Coronary artery (tissue), 2 donors: ENCODE results near the gene LSP1.

ENCODE experiments used
- DNase-seq: peaks from one replicate; pipeline ENCODE4 v3.0.0-alpha.2; 2017; ENCODE audit warnings: low spot score
- H3K27ac ChIP-seq, 2 donors: fragments of 200-600 bp; sonication (generic); one replicate each; pipeline ENCODE4 v1.5.1; 2016 to 2019
- H3K4me3 ChIP-seq: fragments of 200-600 bp; sonication (generic); 2 replicates; pipeline ENCODE4 v1.5.1; 2016; ENCODE audit warnings: mild to moderate bottlenecking, moderate library complexity
- TF ChIP-seq, protein P1 (sequence below): fragments of 200-600 bp; sonication (generic); IDR thresholded peaks from one replicate; pipeline ENCODE4 v1.5.1; 2019; ENCODE audit warnings: antibody characterized with exemption

LSP1 gene

DNA sequence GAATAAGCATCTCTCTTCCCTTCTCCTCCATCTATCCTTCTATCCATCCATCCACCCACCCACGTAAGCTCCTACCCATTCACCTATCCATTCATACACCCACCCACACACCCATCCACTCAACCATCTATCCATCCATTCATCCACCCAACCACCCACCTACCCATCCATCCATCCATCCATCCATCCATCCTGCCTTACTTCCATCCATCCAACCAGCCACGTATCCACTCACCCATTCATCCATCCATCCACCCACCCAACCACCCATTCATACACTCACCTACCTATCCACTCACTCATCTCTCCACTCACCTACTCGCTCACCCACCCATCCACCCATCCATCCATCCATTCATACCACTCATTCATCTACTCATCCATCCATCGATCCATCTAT lies 79.8 kb downstream of the LSP1 start:
- no peak for DNase-seq
- Histone ChIP-seq H3K27ac (peak overlapping the region in 1 of 2 donors; percentile 41), H3K4me3 (no peak overlapping the region)
- TF ChIP-seq, protein P1, sequence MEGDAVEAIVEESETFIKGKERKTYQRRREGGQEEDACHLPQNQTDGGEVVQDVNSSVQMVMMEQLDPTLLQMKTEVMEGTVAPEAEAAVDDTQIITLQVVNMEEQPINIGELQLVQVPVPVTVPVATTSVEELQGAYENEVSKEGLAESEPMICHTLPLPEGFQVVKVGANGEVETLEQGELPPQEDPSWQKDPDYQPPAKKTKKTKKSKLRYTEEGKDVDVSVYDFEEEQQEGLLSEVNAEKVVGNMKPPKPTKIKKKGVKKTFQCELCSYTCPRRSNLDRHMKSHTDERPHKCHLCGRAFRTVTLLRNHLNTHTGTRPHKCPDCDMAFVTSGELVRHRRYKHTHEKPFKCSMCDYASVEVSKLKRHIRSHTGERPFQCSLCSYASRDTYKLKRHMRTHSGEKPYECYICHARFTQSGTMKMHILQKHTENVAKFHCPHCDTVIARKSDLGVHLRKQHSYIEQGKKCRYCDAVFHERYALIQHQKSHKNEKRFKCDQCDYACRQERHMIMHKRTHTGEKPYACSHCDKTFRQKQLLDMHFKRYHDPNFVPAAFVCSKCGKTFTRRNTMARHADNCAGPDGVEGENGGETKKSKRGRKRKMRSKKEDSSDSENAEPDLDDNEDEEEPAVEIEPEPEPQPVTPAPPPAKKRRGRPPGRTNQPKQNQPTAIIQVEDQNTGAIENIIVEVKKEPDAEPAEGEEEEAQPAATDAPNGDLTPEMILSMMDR: no peak

DNA sequence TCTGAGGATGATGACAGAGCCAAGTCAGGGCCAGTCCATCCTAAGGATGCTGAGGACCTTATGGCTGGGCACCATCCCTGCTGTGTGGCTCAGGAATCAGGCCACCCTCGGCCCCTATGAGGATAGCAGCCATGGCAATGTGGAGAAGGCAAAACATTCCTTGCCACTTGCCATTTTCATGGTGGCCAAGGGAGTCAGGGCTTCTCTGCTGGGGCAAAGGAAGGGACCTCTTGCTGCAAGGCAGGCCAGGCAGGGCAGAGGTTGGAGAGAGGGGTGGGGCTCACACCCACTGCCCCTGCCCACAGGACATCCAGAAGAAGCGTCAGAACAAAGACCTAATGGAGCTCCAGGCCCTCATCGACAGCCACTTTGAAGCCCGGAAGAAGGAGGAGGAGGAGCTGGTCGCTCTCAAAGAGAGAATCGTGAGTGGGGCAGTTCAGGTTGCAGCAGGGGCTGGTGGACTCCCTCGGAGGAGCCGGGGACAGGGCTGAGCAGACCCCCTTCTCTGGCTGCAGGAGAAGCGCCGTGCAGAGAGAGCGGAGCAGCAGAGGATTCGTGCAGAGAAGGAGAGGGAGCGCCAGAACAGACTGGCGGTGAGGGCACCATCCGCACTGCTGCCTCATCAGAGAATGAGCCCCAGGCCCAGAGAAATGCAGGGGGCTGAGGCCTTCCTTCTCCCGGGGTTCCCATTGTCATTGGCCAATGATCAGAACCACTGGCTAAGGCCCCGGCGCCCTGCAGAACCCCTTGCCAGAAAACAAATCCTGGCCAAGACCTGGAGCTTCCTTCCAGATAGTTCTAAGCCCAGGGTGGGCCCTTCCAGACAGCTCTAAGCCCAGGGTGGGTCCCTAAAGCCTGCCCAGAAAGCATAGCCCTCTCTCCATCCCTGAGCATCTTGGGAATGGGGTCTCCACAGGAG lies 80.8 kb downstream of the LSP1 start:
- H3K4me3 ChIP-seq: no peak overlapping the region
- TF ChIP-seq, protein P1: no peak
- no peak for DNase-seq
- no peak overlapping the region for H3K27ac ChIP-seq

DNA sequence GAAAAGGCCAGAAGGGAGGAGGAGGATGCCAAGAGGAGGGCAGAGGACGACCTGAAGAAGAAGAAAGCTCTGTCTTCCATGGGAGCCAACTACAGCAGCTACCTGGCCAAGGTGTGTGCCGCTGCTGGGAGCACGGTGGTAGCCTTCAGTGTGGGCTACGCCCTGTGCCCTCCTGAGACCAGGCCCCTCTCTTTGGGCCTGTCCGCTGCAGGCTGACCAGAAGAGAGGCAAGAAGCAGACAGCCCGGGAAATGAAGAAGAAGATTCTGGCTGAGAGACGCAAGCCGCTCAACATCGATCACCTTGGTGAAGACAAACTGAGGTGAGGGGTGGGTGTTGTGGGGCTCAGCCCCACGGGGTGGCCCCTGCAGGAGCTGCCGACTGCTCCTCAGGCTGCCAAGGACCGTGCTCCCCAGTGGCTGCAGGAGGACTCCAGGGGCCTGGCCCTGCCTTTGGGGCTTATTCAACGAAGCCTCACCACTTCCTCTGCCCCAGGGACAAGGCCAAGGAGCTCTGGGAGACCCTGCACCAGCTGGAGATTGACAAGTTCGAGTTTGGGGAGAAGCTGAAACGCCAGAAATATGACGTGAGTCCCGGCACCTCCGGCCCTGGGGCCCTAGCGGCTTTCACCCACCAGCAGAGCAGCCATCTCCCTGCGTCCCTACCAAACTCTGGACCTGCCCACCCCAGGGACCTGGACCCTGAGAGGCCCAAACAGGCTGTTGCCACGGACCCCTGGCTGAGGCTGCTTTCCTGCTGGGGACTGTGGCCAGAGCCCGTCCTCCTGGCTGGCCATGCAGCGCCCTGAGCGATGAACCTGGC lies 81.7 kb downstream of the LSP1 start:
- H3K4me3 ChIP-seq: no peak overlapping the region
- no peak overlapping the region for H3K27ac ChIP-seq
- TF ChIP-seq, protein P1: no peak
- DNase-seq: no peak

DNA sequence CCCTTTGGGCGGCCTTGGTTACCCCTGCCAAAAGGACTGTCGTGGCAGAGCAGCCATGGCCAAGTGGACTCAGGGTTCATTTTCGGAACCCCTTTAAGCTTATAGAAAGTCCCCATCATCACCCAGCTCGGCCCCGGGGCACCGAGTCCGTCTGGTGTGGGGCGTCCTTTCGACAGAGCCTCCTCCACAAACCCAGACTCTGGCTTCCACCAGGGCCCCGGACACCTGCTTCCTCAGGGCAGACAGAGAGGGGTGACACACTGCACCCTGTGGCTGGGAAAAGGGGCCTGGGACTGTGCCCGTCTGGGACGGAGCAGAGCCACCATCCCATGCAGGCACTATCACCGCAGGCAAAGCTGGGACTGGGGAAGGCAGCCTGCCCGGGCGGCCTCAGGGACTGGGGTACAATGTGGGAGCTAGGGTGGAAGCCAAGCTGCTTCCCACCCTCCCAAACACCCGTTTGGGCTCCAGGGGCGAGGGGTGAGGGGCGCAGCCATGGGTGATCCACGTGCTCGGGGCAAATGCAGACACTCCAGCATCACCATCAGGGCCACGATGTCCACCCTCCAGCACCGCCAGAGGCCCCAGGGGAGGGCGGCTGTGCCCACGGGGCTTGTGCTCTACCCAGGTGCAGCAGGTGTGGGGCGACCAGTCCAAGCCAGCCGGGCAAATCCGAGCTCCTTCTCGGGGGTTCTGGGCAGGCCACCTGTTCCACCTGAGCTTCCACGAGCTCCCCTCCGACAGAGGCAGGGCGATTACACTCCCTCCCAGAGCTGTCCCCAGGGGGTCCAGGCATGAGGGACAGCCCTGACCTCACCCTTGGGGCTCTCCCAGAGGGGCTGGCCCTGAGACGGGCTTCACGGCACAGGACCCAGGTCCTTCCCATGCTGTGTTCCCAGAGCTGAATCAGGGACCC lies 82.5 kb downstream of the LSP1 start:
- Histone ChIP-seq H3K27ac (no peak overlapping the region), H3K4me3 (no peak overlapping the region)
- TF ChIP-seq, protein P1: no peak
- DNase-seq: no peak

DNA sequence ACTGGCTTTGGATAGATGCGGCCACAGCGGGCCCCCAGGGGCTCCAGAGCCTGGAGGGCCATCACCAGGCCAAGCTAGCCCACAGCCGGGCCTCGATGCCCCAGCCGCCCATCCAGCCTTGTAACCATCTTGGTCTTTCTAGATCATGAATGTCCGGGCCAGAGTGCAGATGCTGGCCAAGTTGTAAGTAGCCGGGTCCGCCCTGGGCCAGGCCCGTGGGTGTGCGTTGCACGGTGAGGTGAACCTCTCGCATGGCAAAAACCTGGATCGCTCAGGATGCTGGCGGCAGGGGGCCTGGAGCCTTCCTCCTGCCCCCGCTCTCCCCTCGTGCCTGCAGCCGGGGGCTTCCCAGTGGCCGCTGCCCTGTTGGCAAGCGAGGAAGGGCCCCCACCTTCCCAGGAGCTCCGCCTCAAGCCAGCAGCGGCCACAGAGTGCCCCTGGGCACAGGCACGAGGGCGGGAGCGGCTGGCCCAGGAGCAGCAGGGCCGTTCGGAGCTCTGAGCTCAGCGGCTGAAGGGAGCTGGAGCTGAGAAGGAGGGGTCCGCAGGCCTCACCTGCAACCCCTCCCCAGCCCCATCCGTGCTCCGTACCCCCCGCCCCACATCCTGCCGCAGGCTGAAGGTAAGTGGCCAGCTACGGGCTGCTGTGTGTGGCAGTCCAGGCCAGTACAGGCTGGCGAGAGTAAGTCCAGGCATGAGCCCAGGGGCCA lies 83.3 kb downstream of the LSP1 start:
- DNase-seq: no peak
- TF ChIP-seq, protein P1: no peak

More for the DNA sequence above, 83.3 kb downstream of the LSP1 start:
- no peak overlapping the region for H3K27ac ChIP-seq
- H3K4me3 ChIP-seq: no peak overlapping the region
